Hepatocyte (in vitro differentiated cells): Measurements from ENCODE around the gene NOP14. TPM values are rescaled to one million over a fixed set of nuclear protein-coding genes. Genes with fewer than 3 reads are reported as not detected.

ENCODE experiments used
- DNase-seq: peaks from one replicate; pipeline ENCODE4 v3.0.0-alpha.2; 2016; ENCODE audit warnings: low spot score
- H2AFZ ChIP-seq: fragments of 200-600 bp; sonication (generic); 2 replicates; pipeline ENCODE4 v1.6.0; 2016; ENCODE audit warnings: antibody characterized with exemption, mild to moderate bottlenecking
- H3K27ac ChIP-seq: fragments of 200-600 bp; sonication (generic); 2 replicates; pipeline ENCODE4 v1.5.1; 2016; ENCODE audit warnings: mild to moderate bottlenecking
- H3K27me3 ChIP-seq: fragments of 200-600 bp; sonication (generic); 2 replicates; pipeline ENCODE4 v1.6.1; 2016
- H3K36me3 ChIP-seq: fragments of 200-600 bp; sonication (generic); replicated peaks from 2 replicates; pipeline ENCODE4 v1.5.1; 2016; ENCODE audit warnings: low read depth; ENCODE audit not compliant: insufficient read depth
- H3K4me1 ChIP-seq: fragments of 200-600 bp; sonication (generic); 2 replicates; pipeline ENCODE4 v1.5.1; 2016; ENCODE audit warnings: mild to moderate bottlenecking, moderate library complexity; ENCODE audit not compliant: insufficient read depth
- H3K4me2 ChIP-seq: fragments of 200-600 bp; sonication (generic); 2 replicates; pipeline ENCODE4 v1.6.0; 2016
- H3K4me3 ChIP-seq: fragments of 200-600 bp; sonication (generic); 2 replicates; pipeline ENCODE4 v1.5.1; 2016; ENCODE audit warnings: mild to moderate bottlenecking
- H3K79me2 ChIP-seq: fragments of 200-600 bp; sonication (generic); 2 replicates; pipeline ENCODE4 v1.6.0; 2017; ENCODE audit warnings: mild to moderate bottlenecking
- H3K9me2 ChIP-seq: fragments of 200-600 bp; sonication (generic); replicated peaks from 2 replicates; pipeline ENCODE4 v1.6.0; 2017; ENCODE audit warnings: mild to moderate bottlenecking; ENCODE audit not compliant: insufficient read depth
- H3K9me3 ChIP-seq: fragments of 200-600 bp; sonication (generic); 2 replicates; pipeline ENCODE4 v1.5.1; 2016; ENCODE audit warnings: low read depth, mild to moderate bottlenecking
- H4K20me1 ChIP-seq: fragments of 200-600 bp; sonication (generic); 2 replicates; pipeline ENCODE4 v1.6.0; 2016; ENCODE audit warnings: mild to moderate bottlenecking; ENCODE audit not compliant: insufficient read depth, poor library complexity, severe bottlenecking
- CTCF ChIP-seq: fragments of 200-600 bp; sonication (generic); IDR thresholded peaks from 2 replicates; pipeline ENCODE4 v1.5.1; 2016; ENCODE audit warnings: antibody characterized with exemption, mild to moderate bottlenecking; ENCODE audit not compliant: poor library complexity
- EZH2 ChIP-seq: fragments of 200-600 bp; sonication (generic); IDR thresholded peaks from 2 replicates; pipeline ENCODE4 v1.6.1; 2016; ENCODE audit warnings: antibody characterized with exemption, mild to moderate bottlenecking, borderline replicate concordance
- EZH2phosphoT487 ChIP-seq: fragments of 200-600 bp; sonication (generic); IDR thresholded peaks from one replicate; pipeline ENCODE4 v1.6.1; 2018; ENCODE audit warnings: antibody characterized with exemption, mild to moderate bottlenecking, low read depth, moderate library complexity; ENCODE audit not compliant: unreplicated experiment, severe bottlenecking
- WGBS: methylation state at CpG from one replicate; pipeline ENCODE4 v1.1.6; 2016; ENCODE audit warnings: low lambda C conversion rate; ENCODE audit errors: missing lambda C conversion rate; 5-methylcytosine and 5-hydroxymethylcytosine counted together
- polyA plus RNA-seq: library from polyadenylated mRNA; unstranded; fragments of >200 nt; fragmentation: Nextera tagmentation; extraction: Ambion mirVana; gene quantifications from 2 replicates; pipeline ENCODE4 v1.2.1, GENCODE V29; 2016
- total RNA-seq: library from RNA; depleted of rRNA; stranded (reverse); fragments of >200 nt; gene quantifications from 2 replicates; pipeline ENCODE4 v1.2.3, GENCODE V29; 2014

The NOP14 gene
- total and polyA plus RNA-seq, 2 experiments from 2014 or later = 18.8 to 22.7 TPM

- TF ChIP-seq EZH2phosphoT487 (no peak), CTCF (no peak), EZH2 (no peak)
- Histone ChIP-seq H3K9me2 (no peaks in the 10 kb centered on the region), H3K79me2 (no peaks in the 10 kb centered on the region), H2AFZ (no peak overlapping the region), H3K4me3 (no peak overlapping the region), H4K20me1 (no peaks in the 10 kb centered on the region), H3K4me1 (no peaks in the 10 kb centered on the region), H3K36me3 (no peaks in the 10 kb centered on the region), H3K27me3 (no peaks in the 10 kb centered on the region), H3K27ac (no peak overlapping the region), H3K9me3 (no peaks in the 10 kb centered on the region), H3K4me2 (no peak overlapping the region)
- no peak for DNase-seq
- 81% methylated on average over 4 of the region's 4 CpGs for WGBS
Observed at GRCh38 chr4:2982012-2982411, 18.8 kb upstream of the NOP14 start.

- WGBS = 78% methylated on average over 4 of the region's 4 CpGs
- DNase-seq = no peak
- H4K20me1 ChIP-seq = no peaks in the 10 kb centered on the region
Observed at GRCh38 chr4:2981256-2981819, 18.1 kb upstream of the NOP14 start.

GRCh38 chr4:2977211-2978088 lies 14.2 kb upstream of the NOP14 start:
- WGBS = 47% methylated on average over 14 of the region's 14 CpGs
- Histone ChIP-seq H3K4me2 (peak overlapping the region; percentile 63), H3K36me3 (no peaks in the 10 kb centered on the region), H3K4me3 (no peak overlapping the region), H4K20me1 (no peaks in the 10 kb centered on the region), H3K9me3 (no peaks in the 10 kb centered on the region), H3K27me3 (no peaks in the 10 kb centered on the region), H3K9me2 (no peaks in the 10 kb centered on the region), H2AFZ (peak overlapping the region; percentile 24), H3K79me2 (no peaks in the 10 kb centered on the region), H3K27ac (peak overlapping the region; percentile 91), H3K4me1 (peaks cover 4% of the 10 kb centered on the region)
- TF ChIP-seq CTCF = no peak
- no peak for TF ChIP-seq EZH2
- TF ChIP-seq EZH2phosphoT487 = no peak
- DNase-seq = peak; percentile 77

More at GRCh38 chr4:2981256-2981819, 18.1 kb upstream of the NOP14 start:
- Histone ChIP-seq H3K4me1 (peaks cover 4% of the 10 kb centered on the region), H2AFZ (no peak overlapping the region), H3K36me3 (no peaks in the 10 kb centered on the region), H3K9me3 (no peaks in the 10 kb centered on the region), H3K9me2 (no peaks in the 10 kb centered on the region), H3K27me3 (no peaks in the 10 kb centered on the region), H3K4me2 (no peak overlapping the region), H3K27ac (no peak overlapping the region), H3K4me3 (no peak overlapping the region), H3K79me2 (no peaks in the 10 kb centered on the region)
- TF ChIP-seq CTCF = no peak
